GM18511 (cell line): Measurements from ENCODE around the gene HIPK2.
"Not testable (repeated sequence)": the region's sequence is repeated elsewhere in the genome, so short reads cannot be mapped to it uniquely, and the experiment has no call there.

ENCODE experiments used
- ATAC-seq: cut with Tn5 transposase; IDR thresholded peaks from one replicate; pipeline ENCODE4 v1.9.1; 2021; ENCODE audit warnings: mild to moderate bottlenecking, moderate library complexity; ENCODE audit not compliant: unreplicated experiment

The HIPK2 gene

DNA sequence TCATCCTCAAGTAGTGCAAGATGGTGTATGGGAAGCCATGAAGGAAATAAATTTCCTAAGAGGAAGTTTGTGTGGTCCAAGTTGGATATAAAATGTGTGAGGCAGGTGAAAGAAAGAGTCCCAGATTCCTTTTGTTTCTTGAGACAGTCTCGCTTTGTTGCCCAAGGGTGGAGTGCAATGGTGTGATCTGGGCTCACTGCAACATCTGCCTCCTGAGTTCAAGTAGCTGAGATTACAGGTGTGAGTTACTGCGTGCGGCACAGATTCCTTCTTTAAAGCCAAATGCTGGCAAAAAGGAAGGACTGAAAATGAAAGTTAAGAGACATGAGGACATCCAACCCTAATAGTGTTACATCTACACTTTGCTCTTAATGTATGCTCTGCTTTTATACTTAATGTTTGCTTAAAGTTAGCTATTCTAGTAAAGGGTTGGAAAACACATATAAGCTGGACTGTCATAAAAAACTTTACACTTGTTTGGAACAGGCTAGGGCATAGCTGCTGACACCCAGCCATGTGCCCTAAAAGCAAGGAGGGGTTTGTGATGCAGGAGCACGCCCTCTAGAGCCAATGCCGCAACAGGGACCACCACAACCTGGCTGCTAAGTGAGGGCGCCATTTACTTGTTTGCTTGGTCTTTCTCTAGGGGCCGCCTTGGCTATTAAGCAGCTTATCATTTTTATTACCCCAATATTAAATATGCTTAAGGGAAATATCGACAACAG lies 219.8 kb downstream of the HIPK2 start:
- ATAC-seq: no peak

DNA sequence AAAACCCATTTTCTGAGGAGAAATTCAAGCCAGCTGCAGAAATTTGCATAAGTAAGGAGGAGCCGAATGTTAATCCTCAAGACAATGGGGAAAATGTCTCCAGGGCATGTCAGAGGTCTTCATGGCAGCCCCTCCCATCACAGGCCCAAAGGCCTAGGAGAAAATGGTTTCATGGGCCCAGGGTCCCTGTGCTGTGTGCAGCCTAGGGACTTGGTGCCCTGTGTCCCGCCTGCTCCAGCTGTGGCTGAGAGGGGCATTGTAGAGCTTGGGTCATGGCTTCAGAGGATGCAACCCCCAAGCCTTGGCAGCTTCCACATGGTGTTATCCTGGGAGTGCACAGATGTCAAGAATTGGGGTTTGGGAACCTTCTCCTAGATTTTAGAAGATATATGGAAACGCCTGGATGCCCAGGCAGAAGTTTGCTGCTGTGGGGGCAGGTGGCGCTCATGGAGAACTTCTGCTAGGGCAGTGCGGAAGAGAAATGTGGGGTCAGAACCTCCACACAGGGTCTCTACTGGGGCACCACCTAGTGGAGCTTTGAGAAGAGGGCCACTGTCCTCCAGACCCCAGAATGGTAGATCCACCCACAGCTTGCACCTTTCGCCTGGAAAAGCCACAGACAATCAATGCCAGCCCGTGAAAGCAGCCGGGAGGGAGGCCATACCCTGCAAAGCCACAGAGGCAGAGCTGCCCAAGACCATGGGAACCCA lies 223.7 kb downstream of the HIPK2 start:
- not testable (repeated sequence) for ATAC-seq

DNA sequence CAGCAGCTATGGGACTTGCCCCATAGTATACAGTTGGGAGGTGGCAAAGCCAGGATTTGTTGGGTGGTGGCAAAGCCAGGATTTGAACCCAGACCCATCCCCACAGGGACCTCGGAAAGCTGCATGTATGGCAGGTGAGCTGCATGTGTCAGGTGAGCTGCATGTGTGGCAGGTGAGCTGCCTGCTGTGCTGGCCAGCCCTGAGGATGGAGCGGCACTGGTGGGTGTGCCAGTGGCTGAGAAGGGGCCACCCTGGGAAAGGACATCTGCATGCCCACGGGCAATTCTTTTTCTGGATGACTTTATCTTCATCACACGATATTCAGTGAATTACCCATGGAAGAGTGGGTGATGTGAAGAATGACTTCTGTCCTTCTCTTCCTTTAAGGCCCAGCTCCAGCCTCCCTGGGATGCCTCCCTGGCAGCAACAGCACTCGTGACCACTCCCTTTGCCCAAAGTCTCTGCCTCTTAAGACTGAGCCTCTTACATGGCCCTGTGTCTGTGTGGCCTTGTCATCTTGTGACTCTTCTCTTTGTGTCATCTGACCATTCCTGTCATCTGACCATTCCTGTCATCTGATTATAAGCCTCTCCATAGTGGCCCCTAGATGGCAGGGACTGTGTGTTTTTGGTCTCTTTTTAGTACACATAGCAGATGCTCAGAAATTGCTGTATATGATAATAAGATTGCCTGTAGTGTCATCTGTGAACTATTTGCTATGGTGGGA lies 229.3 kb downstream of the HIPK2 start:
- no peak for ATAC-seq

DNA sequence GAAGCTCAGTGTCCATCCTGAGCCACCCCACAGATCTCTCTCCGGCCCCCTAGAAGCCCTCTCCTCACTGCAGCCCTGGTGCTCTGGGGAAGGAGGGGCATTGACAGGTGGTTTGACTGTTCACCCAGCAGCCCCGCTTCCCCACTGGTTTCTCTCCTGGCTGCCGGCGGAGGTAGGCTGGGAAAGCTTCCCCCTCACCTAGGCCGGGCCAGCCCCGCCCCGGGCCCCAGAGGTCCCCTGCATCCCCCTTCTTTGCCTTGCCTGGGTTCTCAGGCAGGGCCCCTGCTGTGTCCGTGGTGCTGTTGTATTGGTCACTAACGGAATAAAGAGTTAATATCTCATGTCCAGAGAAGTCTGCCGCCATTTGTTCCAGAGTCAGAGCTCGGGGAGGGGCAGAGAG lies 233.2 kb downstream of the HIPK2 start:
- no peak for ATAC-seq

DNA sequence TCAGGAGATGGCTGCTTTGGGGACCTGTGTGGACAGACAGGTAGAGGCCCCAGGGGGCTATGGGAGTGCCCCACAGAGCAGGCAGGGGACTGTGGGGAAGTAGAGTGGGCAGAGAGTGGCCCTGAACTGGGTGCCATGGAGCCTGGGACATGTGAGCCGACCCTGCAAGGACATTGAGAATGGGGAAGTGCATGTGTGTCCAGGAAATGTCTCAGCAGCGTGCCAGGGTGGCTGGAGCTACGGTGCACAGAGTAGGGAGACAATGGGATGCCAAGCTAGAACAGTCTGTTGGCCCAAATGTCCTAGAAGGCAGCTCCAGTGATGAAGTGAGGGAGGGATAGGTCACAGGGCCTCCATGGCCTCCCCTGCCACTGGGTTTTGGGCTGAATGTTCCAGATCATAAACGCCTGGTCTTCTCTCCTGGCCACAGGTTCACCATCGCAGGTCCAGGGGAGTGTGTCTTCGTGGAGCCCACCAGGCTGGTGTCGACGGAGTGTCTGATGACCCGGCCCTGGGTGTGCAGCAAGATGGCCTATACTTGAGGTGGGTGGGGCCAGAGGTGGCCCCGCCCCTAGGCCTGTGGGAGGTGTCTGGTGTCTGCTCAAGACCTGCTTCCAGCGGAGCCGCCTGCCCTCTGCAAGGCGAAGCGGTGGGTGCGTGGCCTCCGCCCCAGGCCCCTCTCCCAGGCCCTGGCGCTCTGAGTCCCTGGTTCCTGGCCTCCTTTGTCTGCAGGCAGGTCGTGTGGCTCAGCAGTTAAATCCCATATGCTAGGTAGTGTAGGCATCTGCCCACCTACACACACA lies 233.8 kb downstream of the HIPK2 start:
- ATAC-seq: no peak

DNA sequence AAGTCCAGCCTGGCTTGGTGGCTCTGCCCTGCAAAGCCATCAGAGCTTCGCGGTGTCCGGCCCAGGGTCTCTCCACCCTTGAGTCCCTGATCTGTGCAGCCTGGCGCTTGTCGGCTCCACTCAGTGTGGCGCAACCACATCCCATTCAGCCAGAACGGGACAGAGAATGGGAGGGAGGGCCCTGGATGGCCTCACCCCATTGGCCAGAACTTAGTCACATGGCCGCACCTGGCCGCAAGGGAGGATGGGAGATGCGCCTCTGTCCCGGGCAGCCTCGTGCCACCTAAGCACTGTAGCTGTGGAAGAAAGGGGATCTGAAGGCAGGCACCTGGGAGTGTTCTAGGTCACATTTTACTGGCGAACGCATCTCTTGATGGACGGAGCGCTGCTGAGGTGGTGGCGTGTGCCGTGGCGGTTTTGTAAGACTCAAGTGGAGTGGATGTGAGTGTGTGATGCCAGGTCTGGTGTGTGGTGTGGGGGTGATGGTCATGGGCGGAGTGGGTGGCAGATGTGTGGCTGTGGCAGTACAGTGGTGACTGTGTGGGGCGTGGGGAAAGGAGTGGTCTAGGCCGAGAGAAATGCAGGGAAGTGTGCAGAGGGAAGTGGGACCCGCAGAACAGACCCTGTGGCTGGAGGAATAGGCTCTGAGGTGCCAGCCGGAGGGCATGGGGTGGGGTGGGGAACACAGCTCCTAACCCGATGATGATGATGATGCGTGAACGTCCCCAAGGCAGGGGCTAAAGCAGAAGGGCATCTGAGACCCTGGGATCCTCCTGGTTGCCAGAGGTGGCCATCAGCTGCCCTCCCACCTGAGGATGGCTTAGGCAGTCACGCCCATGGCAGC lies 235.3 kb downstream of the HIPK2 start:
- no peak for ATAC-seq

DNA sequence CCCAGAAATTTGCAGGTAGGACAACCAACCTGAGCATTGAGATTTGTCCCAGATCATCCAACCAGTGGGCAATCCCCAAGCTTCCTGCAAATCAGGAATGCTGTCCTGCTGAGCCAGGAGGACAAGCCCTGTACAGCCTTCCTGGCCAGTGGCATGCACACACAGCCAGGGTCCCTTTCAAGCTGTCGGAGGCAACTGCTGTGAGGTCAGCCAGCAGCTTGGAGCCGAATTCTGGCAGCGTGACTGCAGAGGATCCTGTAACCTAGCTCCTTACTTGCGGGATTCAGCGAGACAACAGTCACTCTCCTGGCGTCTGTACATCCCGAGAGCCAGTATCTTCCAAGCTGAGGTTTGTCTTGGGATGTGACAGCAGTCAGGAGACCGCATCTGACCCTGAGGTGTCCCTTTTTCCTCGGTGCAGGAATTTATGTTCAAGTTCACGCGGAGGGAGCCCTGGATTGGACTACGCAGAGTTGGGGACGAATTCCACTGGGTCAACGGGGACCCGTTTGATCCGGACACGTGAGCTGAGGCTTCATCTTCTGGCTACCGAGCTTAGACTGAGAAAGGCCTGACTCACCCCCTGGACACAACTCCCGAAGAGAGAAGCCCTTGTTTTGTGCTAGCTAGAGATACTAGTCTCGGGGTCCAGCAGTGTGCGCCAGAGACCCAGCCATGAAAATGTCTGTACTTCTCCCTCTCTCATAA lies 236.0 kb downstream of the HIPK2 start:
- no peak for ATAC-seq

DNA sequence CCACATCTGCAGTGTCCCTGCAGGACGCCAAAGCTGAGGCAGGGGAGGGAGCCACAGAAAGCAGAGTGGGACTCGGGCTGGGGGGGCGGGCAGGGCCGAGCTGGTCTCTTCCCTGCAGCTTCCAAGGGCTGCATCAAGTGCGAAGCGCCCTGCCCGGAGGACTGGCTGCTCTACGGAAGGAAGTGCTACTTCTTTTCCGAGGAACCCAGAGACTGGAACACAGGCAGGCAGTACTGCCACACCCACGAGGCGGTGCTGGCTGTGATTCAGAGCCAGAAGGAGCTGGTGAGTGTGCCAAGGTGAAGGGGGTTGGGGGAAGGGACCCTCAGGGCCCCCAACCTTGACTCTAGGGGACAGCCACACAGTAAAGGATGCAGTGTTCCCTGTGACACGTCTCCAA lies 237.6 kb downstream of the HIPK2 start:
- ATAC-seq: no peak

DNA sequence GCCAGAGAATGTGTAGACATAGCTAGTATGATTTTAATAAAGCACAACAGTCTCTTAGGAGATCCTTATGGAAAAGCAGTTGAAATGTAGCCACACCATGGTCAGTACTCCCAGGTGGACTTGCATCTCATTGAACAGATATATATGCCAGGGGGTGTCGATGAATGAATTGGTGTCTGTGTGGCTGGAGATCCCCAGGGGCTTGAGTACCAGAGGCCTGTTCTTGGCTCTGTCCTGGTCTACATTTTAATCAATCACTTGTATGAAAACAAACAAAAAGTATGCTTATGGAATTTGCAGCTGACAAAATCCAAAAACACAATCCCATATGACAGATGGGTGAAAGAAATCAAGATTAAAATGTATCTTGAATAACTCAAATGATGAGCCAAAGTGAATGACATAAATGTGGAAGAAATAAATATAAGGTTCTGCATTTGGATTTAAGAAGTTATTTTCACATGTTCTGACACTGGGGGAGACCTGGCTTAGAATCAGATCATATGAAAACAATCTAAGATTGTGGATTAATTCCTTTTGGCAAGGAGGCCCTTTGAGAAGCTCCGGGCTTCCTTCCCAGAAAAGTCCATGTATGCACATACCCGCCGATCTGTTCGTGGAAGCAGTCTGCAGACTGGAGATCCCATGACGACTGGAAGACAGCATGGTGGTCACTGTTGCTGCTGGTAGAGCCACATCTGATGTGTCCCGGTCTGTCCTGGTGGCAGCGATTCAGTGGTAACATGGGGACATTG lies 238.7 kb downstream of the HIPK2 start:
- ATAC-seq: no peak

DNA sequence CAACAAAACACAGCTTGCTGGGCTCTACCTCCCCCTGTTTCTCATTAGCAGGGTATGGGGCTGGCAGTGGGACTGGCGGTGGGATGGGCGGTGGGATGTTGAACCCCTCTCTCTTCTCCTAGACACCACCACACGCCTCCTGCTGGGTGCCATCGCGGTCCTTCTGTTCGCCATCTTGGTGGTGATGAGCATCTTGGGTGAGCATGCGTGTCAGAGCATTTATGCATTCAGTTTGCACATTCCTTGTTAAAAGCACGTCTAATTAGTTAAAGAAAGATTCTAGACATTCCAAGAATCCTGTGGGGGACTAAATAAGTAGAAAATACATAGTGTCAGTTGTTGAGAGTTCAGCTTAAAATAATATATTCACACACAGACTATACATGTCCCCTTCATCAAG lies 241.6 kb downstream of the HIPK2 start:
- no peak for ATAC-seq

DNA sequence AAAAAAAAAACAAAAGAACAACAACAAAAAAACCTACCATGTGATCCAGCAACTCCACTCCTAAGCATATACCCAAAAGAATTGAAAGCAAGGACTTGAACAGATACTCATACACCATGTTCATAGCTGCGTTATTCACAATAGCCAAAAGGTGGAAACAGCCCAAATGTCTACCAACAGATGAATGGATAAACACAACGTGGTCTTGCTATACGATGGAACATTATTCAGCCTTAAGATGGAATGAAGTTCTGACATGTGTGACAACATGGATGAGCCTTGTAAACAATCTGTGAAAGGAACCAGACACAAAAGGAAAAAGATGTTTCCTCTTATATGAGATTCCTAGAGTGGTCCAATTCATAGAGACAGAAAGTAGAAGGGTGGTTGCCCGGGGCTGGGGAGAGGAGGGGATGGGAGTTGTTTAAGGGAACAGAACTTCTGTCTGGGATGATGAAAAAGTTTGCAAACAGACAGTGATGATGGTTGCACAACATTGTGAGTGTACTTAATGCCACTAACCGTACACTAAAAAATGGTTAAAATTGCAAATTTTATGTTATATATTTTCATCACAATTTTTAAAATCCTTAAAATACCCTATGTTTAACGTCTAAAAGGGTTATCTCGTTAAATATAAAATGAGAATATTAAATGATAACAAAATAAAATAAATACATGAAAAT lies 242.7 kb downstream of the HIPK2 start:
- no peak for ATAC-seq

DNA sequence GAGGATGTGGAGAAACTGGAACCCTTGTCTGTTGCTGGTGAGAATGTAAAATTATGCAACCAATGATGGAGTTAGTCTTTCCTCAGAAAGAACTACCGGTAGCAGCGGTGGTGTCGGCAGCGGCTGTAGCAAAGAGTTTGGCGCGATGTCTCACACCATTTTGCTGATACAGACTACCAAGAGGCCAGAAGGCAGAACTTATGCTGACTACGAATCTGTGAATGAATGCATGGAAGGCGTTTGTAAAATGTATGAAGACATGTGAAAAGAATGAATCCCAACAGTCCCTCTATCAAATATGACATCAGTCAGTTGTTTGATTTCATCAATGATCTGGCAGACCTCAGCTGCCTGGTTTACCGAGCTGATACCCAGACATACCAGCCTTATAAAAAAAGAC lies 243.7 kb downstream of the HIPK2 start:
- ATAC-seq: no peak

DNA sequence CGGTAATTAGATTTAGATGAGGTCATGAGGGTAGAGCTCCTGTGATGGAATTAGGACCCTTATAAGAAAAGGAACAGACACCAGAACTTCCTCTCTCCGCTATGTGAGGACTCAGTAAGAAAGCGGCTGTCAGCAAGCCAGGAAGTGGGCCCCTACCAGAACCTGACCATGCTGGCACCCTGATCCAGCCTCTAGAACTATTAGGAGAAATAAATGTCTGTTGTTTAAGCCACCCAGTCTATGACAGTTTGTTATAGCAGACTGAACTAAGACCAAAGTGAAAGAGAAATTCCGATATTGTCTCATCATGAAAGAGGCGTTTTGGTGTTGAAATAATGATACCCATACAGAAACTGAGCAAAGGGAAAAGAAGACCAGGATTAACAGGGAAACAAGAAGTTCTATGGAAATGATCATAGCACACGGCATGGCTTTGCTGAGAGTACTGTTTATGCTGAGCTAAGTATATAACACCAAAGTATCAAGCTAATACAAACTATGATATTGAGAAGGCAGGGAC lies 245.1 kb downstream of the HIPK2 start:
- no peak for ATAC-seq

DNA sequence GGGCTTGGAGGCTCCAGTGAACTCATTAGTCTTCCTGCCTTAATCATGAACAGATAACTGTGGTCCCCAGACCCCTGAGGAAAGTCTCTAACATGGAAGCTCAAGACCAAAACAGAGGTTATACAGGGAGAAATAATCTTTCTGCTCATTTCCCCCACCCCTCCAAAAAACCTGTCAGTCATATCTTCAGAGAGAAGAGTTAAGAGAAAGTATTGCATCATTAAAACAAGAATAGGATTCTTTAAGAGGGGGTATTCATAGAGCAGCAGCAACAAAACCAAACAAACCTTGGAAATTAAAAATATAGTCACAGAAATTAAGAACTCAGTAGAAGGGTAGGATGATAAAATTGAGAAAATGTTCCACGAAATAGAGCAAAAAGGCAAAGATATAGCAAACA lies 246.7 kb downstream of the HIPK2 start:
- no peak for ATAC-seq

DNA sequence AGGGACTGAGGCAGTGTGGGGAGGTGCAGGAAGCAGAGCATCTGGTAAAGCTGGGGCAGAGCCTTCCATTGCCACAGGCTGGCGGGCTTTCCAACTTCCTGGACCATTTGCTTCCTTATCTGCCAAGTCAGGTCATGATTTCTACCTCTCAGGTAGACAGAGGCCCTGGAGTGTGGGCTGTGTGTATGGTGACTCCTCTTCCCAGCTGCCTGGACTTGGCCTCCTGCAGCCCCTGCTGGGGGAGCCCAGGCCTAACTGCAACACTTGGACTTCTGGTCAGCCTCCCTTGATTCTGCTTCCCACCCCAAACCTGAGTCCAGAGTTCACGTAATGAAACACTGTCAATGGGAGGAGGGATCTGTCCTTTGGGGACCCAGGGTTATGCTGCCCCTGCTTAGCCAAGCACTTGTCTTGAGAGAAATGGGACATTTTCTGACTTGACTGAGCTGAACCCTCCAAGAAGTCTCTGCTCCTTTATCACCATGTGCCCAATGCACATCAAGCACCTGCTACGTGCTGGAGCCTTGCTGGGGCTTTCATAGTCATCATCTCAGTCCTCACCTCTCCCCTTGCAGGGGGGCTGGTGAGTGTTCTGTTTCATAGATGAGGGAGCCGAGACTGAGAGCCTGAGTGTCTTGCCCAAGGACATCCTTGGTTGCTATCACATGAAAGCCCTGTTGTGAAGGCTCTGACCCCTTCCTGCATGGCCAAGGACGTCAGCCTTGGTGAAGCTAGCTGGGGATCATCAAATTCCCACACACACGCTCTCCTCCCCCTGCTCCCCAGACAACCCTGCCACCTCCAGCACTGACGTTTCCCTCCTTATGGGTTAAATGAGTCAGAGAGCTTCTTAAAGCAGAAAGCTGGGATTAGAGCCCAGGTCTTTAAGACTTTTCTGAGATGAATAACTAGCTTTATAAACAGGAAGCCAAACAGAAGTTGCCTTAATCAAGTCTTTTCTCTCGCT lies 250.9 kb downstream of the HIPK2 start:
- no peak for ATAC-seq

DNA sequence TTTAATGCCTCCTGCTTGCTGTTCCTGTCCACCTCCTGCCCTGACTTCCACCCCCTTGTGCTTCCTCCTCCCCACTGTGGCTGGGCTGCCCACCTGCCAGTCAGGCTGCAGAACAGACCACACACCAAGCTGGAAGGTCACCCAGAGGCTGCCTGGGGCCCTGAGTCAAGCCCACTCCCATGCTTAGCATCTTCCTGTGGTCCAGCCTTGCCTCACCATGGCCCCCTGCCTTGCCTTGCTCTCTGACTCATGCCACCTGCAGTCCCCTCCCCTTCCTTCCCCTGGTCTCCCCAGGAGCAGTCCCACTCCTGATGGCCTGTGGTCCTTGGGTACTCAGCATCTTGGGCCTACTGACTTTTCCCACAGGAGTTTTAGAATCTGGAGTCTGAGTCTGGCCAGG lies 252.0 kb downstream of the HIPK2 start:
- ATAC-seq: no peak

DNA sequence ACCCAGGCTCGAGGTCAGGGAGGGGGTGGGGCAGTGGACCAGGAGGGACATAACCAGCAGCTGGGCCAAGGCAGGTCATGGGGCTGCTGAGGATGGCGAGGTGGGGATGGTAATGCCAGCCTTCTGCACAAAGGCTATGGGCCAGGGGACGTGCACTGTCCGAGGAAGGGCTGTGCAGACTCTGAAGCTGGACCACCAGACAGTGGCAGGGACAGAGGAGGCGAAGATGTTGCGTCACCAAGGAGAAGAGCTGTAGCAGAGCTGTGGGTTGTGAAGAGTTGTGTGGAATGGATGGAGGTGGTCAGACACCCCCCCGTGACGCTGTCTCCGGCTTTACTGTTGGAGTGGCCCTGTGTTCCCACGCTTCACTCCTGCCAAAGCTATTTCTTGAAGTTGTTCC lies 252.6 kb downstream of the HIPK2 start:
- no peak for ATAC-seq
